ENCODE measurements around the gene KIF11. TPM values are rescaled to one million over a fixed set of nuclear protein-coding genes. Genes with fewer than 3 reads are reported as not detected.

The KIF11 gene
- total and polyA plus RNA-seq, 2 donors (not counting 3 experiments of a cell fraction or from before 2014, with no cell fraction given), result 7.3 to 42.6 TPM

DNA sequence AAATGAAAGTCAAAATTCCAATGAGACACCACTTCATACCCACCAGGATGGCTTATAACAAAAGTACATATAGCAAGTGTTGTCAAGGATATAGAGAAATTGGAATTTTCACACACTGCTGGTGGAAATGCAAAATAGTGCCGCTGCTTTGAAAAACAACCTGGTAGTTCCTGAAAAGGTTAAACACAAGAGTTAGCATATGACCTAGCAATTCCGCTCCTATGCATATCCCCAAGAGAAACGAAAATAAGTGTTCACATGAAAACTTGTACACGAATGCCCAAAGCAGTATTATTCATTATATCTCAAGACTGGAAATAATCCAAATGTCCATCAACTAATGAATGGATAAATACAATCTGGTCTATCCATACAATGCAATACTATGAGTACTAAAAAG, 33.9 kb upstream of the KIF11 start:
- intact Hi-C loops (cut with micrococcal nuclease) (no loop called here), dilution Hi-C loops (cut with MboI; ENCODE audit: extremely low pct_ligation_motif_present, low sequenced_read_pairs) (no loop called here)
- H3K9ac ChIP-seq (replicated peaks; ENCODE audit: extremely low read depth, insufficient read depth, low read length), result no peak overlapping the region
- peaks cover 34% of the 10 kb centered on the region for H3K79me2 ChIP-seq (ENCODE audit: control insufficient read depth, insufficient read depth, low read length)
- no peak overlapping the region for H2AFZ ChIP-seq (ENCODE audit: low read depth, low read length)
- no peaks in the 10 kb centered on the region for H4K20me1 ChIP-seq (replicated peaks; ENCODE audit: control insufficient read depth, extremely low read depth, insufficient read depth, low read length)
- ChIA-PET POLR2A (no interaction called here), CTCF (no interaction called here)
- peaks cover 5 to 9% of the 10 kb centered on the region in 2 experiments for H3K36me3 ChIP-seq (ENCODE audit: control insufficient read depth in 2 of 2, extremely low read depth in 1 of 2, insufficient read depth in 2 of 2, low read length in 2 of 2)
- no peaks in the 10 kb centered on the region for H3K9me1 ChIP-seq (replicated peaks; ENCODE audit: control insufficient read depth, extremely low read depth, insufficient read depth, low read length)
- DNase-seq (ENCODE audit: low read depth, low spot score), result no peak
- H3K27ac ChIP-seq (ENCODE audit: insufficient read depth, low read depth, low read length), result no peak overlapping the region
- TF ChIP-seq, protein P1, sequence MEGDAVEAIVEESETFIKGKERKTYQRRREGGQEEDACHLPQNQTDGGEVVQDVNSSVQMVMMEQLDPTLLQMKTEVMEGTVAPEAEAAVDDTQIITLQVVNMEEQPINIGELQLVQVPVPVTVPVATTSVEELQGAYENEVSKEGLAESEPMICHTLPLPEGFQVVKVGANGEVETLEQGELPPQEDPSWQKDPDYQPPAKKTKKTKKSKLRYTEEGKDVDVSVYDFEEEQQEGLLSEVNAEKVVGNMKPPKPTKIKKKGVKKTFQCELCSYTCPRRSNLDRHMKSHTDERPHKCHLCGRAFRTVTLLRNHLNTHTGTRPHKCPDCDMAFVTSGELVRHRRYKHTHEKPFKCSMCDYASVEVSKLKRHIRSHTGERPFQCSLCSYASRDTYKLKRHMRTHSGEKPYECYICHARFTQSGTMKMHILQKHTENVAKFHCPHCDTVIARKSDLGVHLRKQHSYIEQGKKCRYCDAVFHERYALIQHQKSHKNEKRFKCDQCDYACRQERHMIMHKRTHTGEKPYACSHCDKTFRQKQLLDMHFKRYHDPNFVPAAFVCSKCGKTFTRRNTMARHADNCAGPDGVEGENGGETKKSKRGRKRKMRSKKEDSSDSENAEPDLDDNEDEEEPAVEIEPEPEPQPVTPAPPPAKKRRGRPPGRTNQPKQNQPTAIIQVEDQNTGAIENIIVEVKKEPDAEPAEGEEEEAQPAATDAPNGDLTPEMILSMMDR (IDR thresholded peaks at IDR 0.05; ENCODE audit: extremely low read depth in 1 of 2, insufficient read depth in 1 of 2, low read depth in 1 of 2, low read length in 2 of 2), result no peak
- TF ChIP-seq EZH2 (IDR thresholded peaks at IDR 0.05; ENCODE audit: borderline replicate concordance, low read depth, low read length, severe bottlenecking) (no peak), POLR2AphosphoS5 (IDR thresholded peaks at IDR 0.05; ENCODE audit: insufficient read depth, low read depth, low read length) (no peak), JUN (IDR thresholded peaks at IDR 0.05; ENCODE audit: borderline replicate concordance, insufficient read depth, insufficient read length, low read depth) (no peak), MYC (IDR thresholded peaks at IDR 0.05; ENCODE audit: low read depth, low read length) (no peak), GATA2 (IDR thresholded peaks at IDR 0.05; ENCODE audit: insufficient read depth, insufficient read length, low read depth, low read length) (no peak), POLR2A (IDR thresholded peaks at IDR 0.05; ENCODE audit: low read depth, low read length) (no peak), FOS (IDR thresholded peaks at IDR 0.05; ENCODE audit: borderline replicate concordance, insufficient read depth, low read length) (no peak)
- TF ChIP-seq, protein P2, sequence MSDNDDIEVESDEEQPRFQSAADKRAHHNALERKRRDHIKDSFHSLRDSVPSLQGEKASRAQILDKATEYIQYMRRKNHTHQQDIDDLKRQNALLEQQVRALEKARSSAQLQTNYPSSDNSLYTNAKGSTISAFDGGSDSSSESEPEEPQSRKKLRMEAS (IDR thresholded peaks at IDR 0.05; ENCODE audit: insufficient read depth, insufficient read length), result no peak
- FAIRE-seq, result no peak
- no peaks in the 10 kb centered on the region for H3K4me1 ChIP-seq (ENCODE audit: control insufficient read depth, extremely low read depth, insufficient read depth, low read length)
- H3K4me2 ChIP-seq (ENCODE audit: insufficient read depth, low read length), result no peak overlapping the region
- no TSS peak for BruUV-seq (replicated peaks)
- H3K4me3 ChIP-seq (replicated peaks in 1 of 3; ENCODE audit: insufficient read depth in 1 of 3, low read depth in 1 of 3, low read length in 3 of 3), result no peak overlapping the region
- no peaks in the 10 kb centered on the region for H3K27me3 ChIP-seq (ENCODE audit: control insufficient read depth in 2 of 2, insufficient read depth in 2 of 2, low read length in 2 of 2)
- H3K9me3 ChIP-seq (replicated peaks; ENCODE audit: control insufficient read depth, insufficient read depth, low read length), result no peaks in the 10 kb centered on the region

All from endothelial cell of umbilical vein (primary cell).